HepG2 (cell line): ENCODE data around the gene NID2. TPM values are rescaled to one million over a fixed set of nuclear protein-coding genes. Genes with fewer than 3 reads are reported as not detected.

ENCODE experiments used
- CHD4 ChIP-seq: fragments of 200-600 bp; sonication (generic); IDR thresholded peaks from 2 replicates; pipeline ENCODE4 v1.7.0; 2017; ENCODE audit warnings: mild to moderate bottlenecking, low read length, borderline replicate concordance
- CREB1 ChIP-seq, 2 experiments: fragments of 450-650 bp in 1 of 2; IDR thresholded peaks; 2 replicates each; pipeline ENCODE4 v1.6.1; 2016 to 2017; ENCODE audit warnings: control low read depth in 1 of 2, mild to moderate bottlenecking in 1 of 2, missing compliant biosample characterization in 1 of 2, missing genetic modification characterization in 1 of 2
- DPF2 ChIP-seq: sonication (generic); formaldehyde crosslinking; IDR thresholded peaks from 2 replicates; pipeline ENCODE4 v1.4.0; 2020; ENCODE audit warnings: mild to moderate bottlenecking, low read depth, missing genetic modification reagents, borderline replicate concordance
- FLYWCH1 ChIP-seq: sonication (generic); formaldehyde crosslinking; IDR thresholded peaks from 2 replicates; pipeline ENCODE4 v1.8.1; 2023; ENCODE audit warnings: mild to moderate bottlenecking, missing genetic modification reagents
- FOXK2 ChIP-seq: fragments of 450-650 bp; IDR thresholded peaks from 2 replicates; pipeline ENCODE4 v1.6.1; 2016
- GABPA ChIP-seq, 2 experiments: IDR thresholded peaks; 2 replicates each; pipeline ENCODE4 v1.6.1; 2011 to 2016; ENCODE audit warnings: low read depth in 2 of 2, low read length in 1 of 2, missing biosample characterization in 1 of 2, missing genetic modification characterization in 1 of 2
- HES4 ChIP-seq: sonication (generic); formaldehyde crosslinking; IDR thresholded peaks from 2 replicates; pipeline ENCODE4 v1.9.0; 2021; ENCODE audit warnings: mild to moderate bottlenecking, missing genetic modification reagents, borderline replicate concordance
- MAF1 ChIP-seq: sonication (generic); formaldehyde crosslinking; IDR thresholded peaks from 2 replicates; pipeline ENCODE4 v1.5.0; 2020; ENCODE audit warnings: missing genetic modification reagents, borderline replicate concordance
- MEF2D ChIP-seq: sonication (generic); formaldehyde crosslinking; IDR thresholded peaks from 2 replicates; pipeline ENCODE4 v1.5.1; 2020; ENCODE audit warnings: mild to moderate bottlenecking, missing genetic modification reagents
- MIER3 ChIP-seq: IDR thresholded peaks from 2 replicates; pipeline ENCODE4 v1.6.1; 2016; ENCODE audit warnings: missing compliant biosample characterization, borderline replicate concordance
- NAIF1 ChIP-seq: sonication (generic); formaldehyde crosslinking; IDR thresholded peaks from 2 replicates; pipeline ENCODE4 v1.5.0; 2020; ENCODE audit warnings: mild to moderate bottlenecking, missing genetic modification reagents, borderline replicate concordance
- PCBP2 ChIP-seq: fragments of 200-400 bp; formaldehyde crosslinking; optimal IDR thresholded peaks from 2 replicates; pipeline ENCODE3; 2018; ENCODE audit warnings: low read length, low read depth; ENCODE audit not compliant: poor library complexity, severe bottlenecking
- SSRP1 ChIP-seq: IDR thresholded peaks from 2 replicates; pipeline ENCODE4 v1.6.1; 2016; ENCODE audit warnings: control low read depth
- YEATS2 ChIP-seq: sonication (generic); formaldehyde crosslinking; IDR thresholded peaks from 2 replicates; pipeline ENCODE4 v1.4.0; 2020; ENCODE audit warnings: missing genetic modification reagents, borderline replicate concordance
- ZBTB20 ChIP-seq: sonication (generic); formaldehyde crosslinking; IDR thresholded peaks from 2 replicates; pipeline ENCODE4 v1.8.1; 2023; ENCODE audit warnings: missing genetic modification reagents, low read depth, mild to moderate bottlenecking, borderline replicate concordance
- ZFP41 ChIP-seq: sonication (generic); formaldehyde crosslinking; IDR thresholded peaks from 2 replicates; pipeline ENCODE4 v1.4.0; 2020; ENCODE audit warnings: mild to moderate bottlenecking, missing genetic modification reagents, borderline replicate concordance
- ZNF17 ChIP-seq: sonication (generic); formaldehyde crosslinking; IDR thresholded peaks from 2 replicates; pipeline ENCODE4 v1.5.0; 2020; ENCODE audit warnings: mild to moderate bottlenecking, missing genetic modification reagents
- ZNF274 ChIP-seq: sonication (generic); formaldehyde crosslinking; IDR thresholded peaks from 2 replicates; pipeline ENCODE4 v1.5.1; 2020; ENCODE audit warnings: mild to moderate bottlenecking, missing genetic modification reagents
- ZNF317 ChIP-seq: sonication (generic); formaldehyde crosslinking; IDR thresholded peaks from 2 replicates; pipeline ENCODE4 v1.5.0; 2020; ENCODE audit warnings: mild to moderate bottlenecking, missing genetic modification reagents
- ZNF577 ChIP-seq: sonication (generic); formaldehyde crosslinking; IDR thresholded peaks from 2 replicates; pipeline ENCODE4 v1.4.0; 2020; ENCODE audit warnings: mild to moderate bottlenecking, low read depth, missing genetic modification reagents, borderline replicate concordance
- ZNF878 ChIP-seq: sonication (generic); formaldehyde crosslinking; IDR thresholded peaks from 2 replicates; pipeline ENCODE4 v1.8.1; 2023; ENCODE audit warnings: mild to moderate bottlenecking, missing genetic modification reagents, moderate library complexity
- polyA plus RNA-seq, 8 experiments: library from polyadenylated mRNA; depleted of rRNA in 3 of 8; stranded (reverse) in 7 of 8; unstranded in 1 of 8; fragments of >200 nt; fragmentation: Illumina TruSeq in 4 of 8; extraction: Trizol in 4 of 8; gene quantifications; 2 replicates each; pipeline versions ENCODE4 v1.2.1 to v1.2.3, GENCODE V29; 2011 to 2016; ENCODE audit warnings: low read depth in 4 of 8, missing spikeins in 1 of 8, mixed read lengths in 1 of 8; ENCODE audit not compliant: insufficient read depth in 1 of 8
- total RNA-seq, 5 experiments: library from RNA; depleted of rRNA; stranded (reverse); fragments of >200 nt; fragmentation: Illumina TruSeq; extraction: Trizol; gene quantifications; 2 replicates each; pipeline ENCODE4 v1.2.3, GENCODE V29; 2016; ENCODE audit warnings: low read depth in 1 of 5
- TF ChIP-seq, protein P1 (sequence below): sonication (generic); formaldehyde crosslinking; IDR thresholded peaks from 2 replicates; pipeline ENCODE4 v1.4.0; 2020; ENCODE audit warnings: missing genetic modification reagents
- TF ChIP-seq, protein P2 (sequence below): sonication (generic); formaldehyde crosslinking; IDR thresholded peaks from 2 replicates; pipeline ENCODE4 v1.5.0; 2020; ENCODE audit warnings: mild to moderate bottlenecking, missing genetic modification reagents, borderline replicate concordance

The NID2 gene
- total and polyA plus RNA-seq, 2 of the 13 experiments (the other 11 are each of a cell fraction or from before 2014, with no cell fraction given) = 0.11 TPM; not detected in 1

DNA sequence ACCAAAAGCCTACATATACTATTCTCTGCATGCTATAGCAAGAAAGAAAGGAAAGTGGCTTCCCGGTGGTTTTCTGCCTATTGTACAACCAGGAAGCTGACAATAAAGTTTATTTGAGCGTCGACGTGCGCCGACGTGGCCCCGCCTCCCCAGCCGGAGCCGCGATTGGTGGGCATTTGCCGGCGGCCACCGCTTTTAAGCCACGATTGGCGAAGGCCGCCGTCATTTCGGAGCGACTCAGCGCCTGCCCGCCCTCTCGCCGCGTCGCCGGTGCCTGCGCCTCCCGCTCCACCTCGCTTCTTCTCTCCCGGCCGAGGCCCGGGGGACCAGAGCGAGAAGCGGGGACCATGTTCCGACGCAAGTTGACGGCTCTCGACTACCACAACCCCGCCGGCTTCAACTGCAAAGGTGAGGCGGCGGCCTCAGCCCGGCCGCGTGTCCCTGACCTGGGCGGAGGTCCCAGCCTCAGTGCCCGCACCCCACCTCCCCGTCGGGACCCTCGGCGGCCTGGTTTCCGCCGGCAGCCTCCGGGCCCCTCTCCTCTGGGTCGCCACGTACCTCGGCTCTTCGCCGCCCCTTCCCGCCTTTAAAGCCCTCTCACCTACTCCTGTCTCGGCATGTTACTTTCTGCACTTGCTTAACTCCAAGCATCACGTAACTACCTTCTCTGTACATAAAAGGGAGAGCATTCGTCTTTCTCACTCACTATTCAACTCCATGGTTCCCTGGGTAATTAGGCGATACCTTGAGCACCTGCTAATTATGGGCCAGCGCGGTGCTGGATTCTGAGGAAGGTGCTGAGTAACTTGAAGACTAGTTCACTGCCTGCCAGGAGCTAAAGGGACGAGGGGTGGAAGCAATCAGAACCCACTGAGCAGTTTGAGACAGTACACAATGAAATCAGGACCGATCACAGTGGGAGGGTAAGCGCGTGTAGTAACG, 79.3 kb downstream of the NID2 start, which contains the start of gene RTRAF (continued):
- TF ChIP-seq HES4 (CRISPR knock-in tag) (no peak), ZNF577 (no peak), ZNF274 (CRISPR knock-in tag) (peak; percentile 64; the same call in 1 of the 2 replicates), MEF2D (no peak), ZNF317 (CRISPR knock-in tag) (no peak), CHD4 (no peak), DPF2 (CRISPR knock-in tag) (no peak), YEATS2 (CRISPR knock-in tag) (peak; percentile 98), GABPA (IDR thresholded peaks at IDR 0.05; ENCODE audit: low read depth, low read length) (no peak), GABPA (CRISPR knock-in tag; IDR thresholded peaks at IDR 0.05; ENCODE audit: low read depth) (peak; percentile 71), ZFP41 (CRISPR knock-in tag) (peak; percentile 15; the same call in 1 of the 2 replicates), MAF1 (peak; percentile 54; the same call in 1 of the 2 replicates), ZNF878 (no peak), SSRP1 (CRISPR knock-in tag) (0 out of 2 replicates have a peak, but pooled peaks have one; percentile 23), CREB1 (IDR thresholded peaks at IDR 0.05) (peak; percentile 94), CREB1 (CRISPR knock-in tag; IDR thresholded peaks at IDR 0.05) (peak; percentile 96), PCBP2 (no peak), ZNF17 (CRISPR knock-in tag) (no peak), FLYWCH1 (no peak), NAIF1 (CRISPR knock-in tag) (no peak), MIER3 (CRISPR knock-in tag) (peak; percentile 19; the same call in 1 of the 2 replicates), ZBTB20 (CRISPR knock-in tag) (no peak; the same call in 1 of the 2 replicates), FOXK2 (no peak)
- TF ChIP-seq, protein P1, sequence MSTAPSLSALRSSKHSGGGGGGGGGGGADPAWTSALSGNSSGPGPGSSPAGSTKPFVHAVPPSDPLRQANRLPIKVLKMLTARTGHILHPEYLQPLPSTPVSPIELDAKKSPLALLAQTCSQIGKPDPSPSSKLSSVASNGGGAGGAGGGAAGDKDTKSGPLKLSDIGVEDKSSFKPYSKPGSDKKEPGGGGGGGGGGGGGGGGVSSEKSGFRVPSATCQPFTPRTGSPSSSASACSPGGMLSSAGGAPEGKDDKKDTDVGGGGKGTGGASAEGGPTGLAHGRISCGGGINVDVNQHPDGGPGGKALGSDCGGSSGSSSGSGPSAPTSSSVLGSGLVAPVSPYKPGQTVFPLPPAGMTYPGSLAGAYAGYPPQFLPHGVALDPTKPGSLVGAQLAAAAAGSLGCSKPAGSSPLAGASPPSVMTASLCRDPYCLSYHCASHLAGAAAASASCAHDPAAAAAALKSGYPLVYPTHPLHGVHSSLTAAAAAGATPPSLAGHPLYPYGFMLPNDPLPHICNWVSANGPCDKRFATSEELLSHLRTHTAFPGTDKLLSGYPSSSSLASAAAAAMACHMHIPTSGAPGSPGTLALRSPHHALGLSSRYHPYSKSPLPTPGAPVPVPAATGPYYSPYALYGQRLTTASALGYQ (CRISPR knock-in tag) = no peak
- TF ChIP-seq, protein P2, sequence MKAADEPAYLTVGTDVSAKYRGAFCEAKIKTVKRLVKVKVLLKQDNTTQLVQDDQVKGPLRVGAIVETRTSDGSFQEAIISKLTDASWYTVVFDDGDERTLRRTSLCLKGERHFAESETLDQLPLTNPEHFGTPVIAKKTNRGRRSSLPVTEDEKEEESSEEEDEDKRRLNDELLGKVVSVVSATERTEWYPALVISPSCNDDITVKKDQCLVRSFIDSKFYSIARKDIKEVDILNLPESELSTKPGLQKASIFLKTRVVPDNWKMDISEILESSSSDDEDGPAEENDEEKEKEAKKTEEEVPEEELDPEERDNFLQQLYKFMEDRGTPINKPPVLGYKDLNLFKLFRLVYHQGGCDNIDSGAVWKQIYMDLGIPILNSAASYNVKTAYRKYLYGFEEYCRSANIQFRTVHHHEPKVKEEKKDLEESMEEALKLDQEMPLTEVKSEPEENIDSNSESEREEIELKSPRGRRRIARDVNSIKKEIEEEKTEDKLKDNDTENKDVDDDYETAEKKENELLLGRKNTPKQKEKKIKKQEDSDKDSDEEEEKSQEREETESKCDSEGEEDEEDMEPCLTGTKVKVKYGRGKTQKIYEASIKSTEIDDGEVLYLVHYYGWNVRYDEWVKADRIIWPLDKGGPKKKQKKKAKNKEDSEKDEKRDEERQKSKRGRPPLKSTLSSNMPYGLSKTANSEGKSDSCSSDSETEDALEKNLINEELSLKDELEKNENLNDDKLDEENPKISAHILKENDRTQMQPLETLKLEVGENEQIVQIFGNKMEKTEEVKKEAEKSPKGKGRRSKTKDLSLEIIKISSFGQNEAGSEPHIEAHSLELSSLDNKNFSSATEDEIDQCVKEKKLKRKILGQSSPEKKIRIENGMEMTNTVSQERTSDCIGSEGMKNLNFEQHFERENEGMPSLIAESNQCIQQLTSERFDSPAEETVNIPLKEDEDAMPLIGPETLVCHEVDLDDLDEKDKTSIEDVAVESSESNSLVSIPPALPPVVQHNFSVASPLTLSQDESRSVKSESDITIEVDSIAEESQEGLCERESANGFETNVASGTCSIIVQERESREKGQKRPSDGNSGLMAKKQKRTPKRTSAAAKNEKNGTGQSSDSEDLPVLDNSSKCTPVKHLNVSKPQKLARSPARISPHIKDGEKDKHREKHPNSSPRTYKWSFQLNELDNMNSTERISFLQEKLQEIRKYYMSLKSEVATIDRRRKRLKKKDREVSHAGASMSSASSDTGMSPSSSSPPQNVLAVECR (CRISPR knock-in tag) = peak; percentile 91; the same call in 1 of the 2 replicates
